Activated CD8-positive, alpha-beta T cell treated with anti-CD3 and anti-CD28 coated beads for 36 hours (primary cell): ENCODE results near the gene ACAD11. TPM values are rescaled to one million over a fixed set of nuclear protein-coding genes. Genes with fewer than 3 reads are reported as not detected.

Experiments
- ATAC-seq: fragments of 200-7000 bp; cut with Tn5 transposase; one replicate; pipeline ENCODE4 v1.10.0; 2021; ENCODE audit warnings: mild to moderate bottlenecking, moderate library complexity
- CTCF ChIA-PET: fragments of 350-600 bp; sonication (Branson Sonifier 250); formaldehyde crosslinking; loops from one replicate; lab custom pipeline; 2021; ENCODE audit warnings: antibody characterized with exemption; lab: Charles Lee
- POLR2A ChIA-PET: fragments of 350-600 bp; sonication (Branson Sonifier 250); formaldehyde crosslinking; loops from one replicate; lab custom pipeline; 2021; ENCODE audit warnings: antibody characterized with exemption; lab: Charles Lee
- DNase-seq: peaks from one replicate; pipeline ENCODE4 v3.0.0-alpha.2; 2020
- H3K27ac Mint-ChIP-seq: one replicate; pipeline ENCODE4 v1.8.0; 2021; ENCODE audit warnings: mild to moderate bottlenecking, mixed read lengths
- H3K27me3 Mint-ChIP-seq: one replicate; pipeline ENCODE4 v1.8.0; 2021; ENCODE audit warnings: mixed read lengths
- H3K36me3 Mint-ChIP-seq: one replicate; pipeline ENCODE4 v1.8.0; 2021; ENCODE audit warnings: low read depth, mixed read lengths
- H3K4me1 Mint-ChIP-seq: one replicate; pipeline ENCODE4 v1.8.0; 2021; ENCODE audit warnings: low read depth, mixed read lengths
- H3K4me3 Mint-ChIP-seq: one replicate; pipeline ENCODE4 v1.8.0; 2021; ENCODE audit warnings: mild to moderate bottlenecking, moderate library complexity, mixed read lengths
- H3K9me3 Mint-ChIP-seq: one replicate; pipeline ENCODE4 v1.8.0; 2021; ENCODE audit warnings: mixed read lengths
- intact Hi-C: fragments of 100-400 bp; cut with micrococcal nuclease; formaldehyde crosslinking; loops from one replicate; pipeline ENCODE4 v1.10.0; 2022
- total RNA-seq, 2 experiments: library from RNA; stranded (reverse); gene quantifications; one replicate each; pipeline ENCODE4 v1.2.3, GENCODE V29; 2021
- TF ChIP-seq, protein P1 (sequence below): fragments of 200-600 bp; IDR thresholded peaks from one replicate; pipeline ENCODE4 v1.8.0; 2022; ENCODE audit warnings: antibody characterized with exemption, mild to moderate bottlenecking

ACAD11 gene
- total RNA-seq, 2 experiments from 2014 or later = 20.6 to 22.3 TPM

- CTCF ChIA-PET = interaction anchor here (6.7 kb wide), 1 partner anchor 102 kb away, joined by 130 read pairs; no protein-coding TSS in a partner anchor
- intact Hi-C loops = no loop called here
- no peaks in the 10 kb centered on the region for H3K4me1 Mint-ChIP-seq
Measured at GRCh38 chr3:132637590-132637989, 22.0 kb downstream of the ACAD11 start.

DNA sequence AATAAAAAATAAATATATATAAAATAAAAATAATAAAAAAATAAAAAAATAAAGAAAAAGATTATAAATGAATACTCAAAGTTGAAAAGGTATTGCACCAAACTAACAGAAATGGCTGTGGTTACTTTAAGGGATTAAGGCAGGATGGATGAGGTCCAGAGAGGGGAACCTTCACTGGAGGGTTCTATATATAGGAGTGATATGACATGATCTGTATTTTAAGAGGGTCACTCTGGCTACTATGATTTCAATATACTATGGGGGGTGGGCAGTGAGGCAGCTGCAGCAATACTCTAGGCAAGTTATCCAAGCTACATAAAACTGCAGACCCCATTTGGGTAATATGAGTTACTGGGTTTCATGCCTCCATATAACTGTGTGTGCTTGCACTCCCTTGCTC lies 24.6 kb downstream of the ACAD11 start:
- DNase-seq (no peak), ATAC-seq (no peak)
- H3K27me3 Mint-ChIP-seq = no peaks in the 10 kb centered on the region
- CTCF ChIA-PET = interaction anchor here (2.2 kb wide), 1 partner anchor 99 kb away, joined by 15 read pairs; no protein-coding TSS in a partner anchor
- TF ChIP-seq, protein P1, sequence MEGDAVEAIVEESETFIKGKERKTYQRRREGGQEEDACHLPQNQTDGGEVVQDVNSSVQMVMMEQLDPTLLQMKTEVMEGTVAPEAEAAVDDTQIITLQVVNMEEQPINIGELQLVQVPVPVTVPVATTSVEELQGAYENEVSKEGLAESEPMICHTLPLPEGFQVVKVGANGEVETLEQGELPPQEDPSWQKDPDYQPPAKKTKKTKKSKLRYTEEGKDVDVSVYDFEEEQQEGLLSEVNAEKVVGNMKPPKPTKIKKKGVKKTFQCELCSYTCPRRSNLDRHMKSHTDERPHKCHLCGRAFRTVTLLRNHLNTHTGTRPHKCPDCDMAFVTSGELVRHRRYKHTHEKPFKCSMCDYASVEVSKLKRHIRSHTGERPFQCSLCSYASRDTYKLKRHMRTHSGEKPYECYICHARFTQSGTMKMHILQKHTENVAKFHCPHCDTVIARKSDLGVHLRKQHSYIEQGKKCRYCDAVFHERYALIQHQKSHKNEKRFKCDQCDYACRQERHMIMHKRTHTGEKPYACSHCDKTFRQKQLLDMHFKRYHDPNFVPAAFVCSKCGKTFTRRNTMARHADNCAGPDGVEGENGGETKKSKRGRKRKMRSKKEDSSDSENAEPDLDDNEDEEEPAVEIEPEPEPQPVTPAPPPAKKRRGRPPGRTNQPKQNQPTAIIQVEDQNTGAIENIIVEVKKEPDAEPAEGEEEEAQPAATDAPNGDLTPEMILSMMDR = no peak
- intact Hi-C loops = no loop called here
- H3K4me3 Mint-ChIP-seq = no peak overlapping the region
- H3K36me3 Mint-ChIP-seq = peaks cover 26% of the 10 kb centered on the region
- peaks cover 4% of the 10 kb centered on the region for H3K4me1 Mint-ChIP-seq
- no peak overlapping the region for H3K27ac Mint-ChIP-seq
- no peaks in the 10 kb centered on the region for H3K9me3 Mint-ChIP-seq
- POLR2A ChIA-PET = no interaction called here

More at GRCh38 chr3:132637590-132637989, 22.0 kb downstream of the ACAD11 start:
- POLR2A ChIA-PET = interaction anchor here (0.6 kb wide), 1 partner anchor 1204 kb away, joined by 5 read pairs; no protein-coding TSS in a partner anchor
- Mint-ChIP-seq H3K4me3 (no peak overlapping the region), H3K36me3 (peaks cover 26% of the 10 kb centered on the region), H3K27ac (no peak overlapping the region), H3K27me3 (no peaks in the 10 kb centered on the region), H3K9me3 (no peaks in the 10 kb centered on the region)
- ATAC-seq (no peak), DNase-seq (no peak)
- TF ChIP-seq, protein P1 = no peak

- TF ChIP-seq, protein P1 = no peak
- no peak overlapping the region for H3K4me3 Mint-ChIP-seq
- ChIA-PET POLR2A (interaction anchor here (0.5 kb wide), 1 partner anchor 140 kb away, joined by 3 read pairs; no protein-coding TSS in a partner anchor), CTCF (interaction anchor here (1.4 to 2.1 kb wide), 2 partner anchors 12 to 95 kb away, joined by 4 to 8 read pairs; no protein-coding TSS in a partner anchor)
- H3K9me3 Mint-ChIP-seq = no peaks in the 10 kb centered on the region
- DNase-seq = no peak
- H3K27me3 Mint-ChIP-seq = no peaks in the 10 kb centered on the region
- ATAC-seq = no peak
- H3K4me1 Mint-ChIP-seq = peaks cover 7% of the 10 kb centered on the region
- intact Hi-C loops = no loop called here
- H3K36me3 Mint-ChIP-seq = peaks cover 28% of the 10 kb centered on the region
- H3K27ac Mint-ChIP-seq = no peak overlapping the region
Measured at GRCh38 chr3:132630612-132631011, 29.0 kb downstream of the ACAD11 start.

DNA sequence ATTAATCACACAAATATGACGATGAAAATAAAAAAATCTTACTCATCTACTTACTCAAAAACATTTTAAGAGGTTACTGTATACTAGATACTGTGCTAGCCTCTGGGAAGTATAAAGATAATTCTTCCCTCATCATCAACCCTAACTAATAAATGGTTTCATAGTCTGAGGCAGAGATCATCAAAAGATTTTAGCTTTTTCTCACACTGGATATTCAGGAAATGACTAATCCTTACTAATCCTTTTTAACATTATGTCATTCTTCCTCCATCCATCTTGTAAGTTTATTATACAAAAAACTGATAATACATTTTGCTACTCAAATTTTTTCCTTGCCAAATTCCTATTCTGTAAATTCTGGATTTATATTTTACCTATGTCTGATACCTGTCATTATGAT lies 29.7 kb downstream of the ACAD11 start:
- DNase-seq (no peak), ATAC-seq (no peak)
- Mint-ChIP-seq H3K4me1 (peaks cover 9% of the 10 kb centered on the region), H3K9me3 (no peaks in the 10 kb centered on the region), H3K36me3 (peaks cover 24% of the 10 kb centered on the region), H3K27ac (no peak overlapping the region), H3K4me3 (no peak overlapping the region), H3K27me3 (no peaks in the 10 kb centered on the region)
- intact Hi-C loops = no loop called here
- ChIA-PET CTCF (interaction anchor here (1.4 to 2.1 kb wide), 2 partner anchors 12 to 94 kb away, joined by 4 to 8 read pairs; no protein-coding TSS in a partner anchor), POLR2A (interaction anchor here (0.5 kb wide), 1 partner anchor 140 kb away, joined by 3 read pairs; no protein-coding TSS in a partner anchor)
- TF ChIP-seq, protein P1 = no peak

DNA sequence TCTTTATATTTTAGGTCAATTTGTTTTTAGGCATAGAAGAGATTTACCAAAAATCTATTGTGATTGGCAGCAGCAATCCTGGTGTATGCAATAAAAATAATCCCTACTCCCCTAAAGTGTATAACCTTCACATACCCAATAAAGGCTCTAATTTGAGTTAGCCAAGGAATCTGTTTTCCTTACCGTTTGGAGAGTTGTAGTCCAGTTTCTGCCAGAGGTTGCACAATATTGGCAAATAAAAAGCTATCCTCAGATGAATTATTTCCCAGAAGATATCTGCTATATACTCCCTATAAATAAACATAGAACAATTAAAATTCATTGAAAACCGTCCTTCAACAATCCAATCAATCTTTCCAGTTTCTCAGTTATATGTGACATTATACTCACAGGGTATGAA lies 31.5 kb downstream of the ACAD11 start:
- H3K27ac Mint-ChIP-seq = no peak overlapping the region
- H3K36me3 Mint-ChIP-seq = peaks cover 18% of the 10 kb centered on the region
- POLR2A ChIA-PET = no interaction called here
- CTCF ChIA-PET = no interaction called here
- H3K4me3 Mint-ChIP-seq = no peak overlapping the region
- H3K9me3 Mint-ChIP-seq = no peaks in the 10 kb centered on the region
- no peaks in the 10 kb centered on the region for H3K27me3 Mint-ChIP-seq
- intact Hi-C loops = no loop called here
- peaks cover 12% of the 10 kb centered on the region for H3K4me1 Mint-ChIP-seq
- no peak for ATAC-seq
- TF ChIP-seq, protein P1 = no peak
- DNase-seq = no peak
